HG02588 (cell line): ENCODE measurements around the gene PTH1R.
A peak's percentile ranks its signal among the peaks of the same experiment; 100 is the strongest.

Experiments used
- ATAC-seq: cut with Tn5 transposase; IDR thresholded peaks from one replicate; pipeline ENCODE4 v1.9.1; 2021; ENCODE audit warnings: mild to moderate bottlenecking, moderate library complexity; ENCODE audit not compliant: unreplicated experiment

Gene PTH1R

DNA sequence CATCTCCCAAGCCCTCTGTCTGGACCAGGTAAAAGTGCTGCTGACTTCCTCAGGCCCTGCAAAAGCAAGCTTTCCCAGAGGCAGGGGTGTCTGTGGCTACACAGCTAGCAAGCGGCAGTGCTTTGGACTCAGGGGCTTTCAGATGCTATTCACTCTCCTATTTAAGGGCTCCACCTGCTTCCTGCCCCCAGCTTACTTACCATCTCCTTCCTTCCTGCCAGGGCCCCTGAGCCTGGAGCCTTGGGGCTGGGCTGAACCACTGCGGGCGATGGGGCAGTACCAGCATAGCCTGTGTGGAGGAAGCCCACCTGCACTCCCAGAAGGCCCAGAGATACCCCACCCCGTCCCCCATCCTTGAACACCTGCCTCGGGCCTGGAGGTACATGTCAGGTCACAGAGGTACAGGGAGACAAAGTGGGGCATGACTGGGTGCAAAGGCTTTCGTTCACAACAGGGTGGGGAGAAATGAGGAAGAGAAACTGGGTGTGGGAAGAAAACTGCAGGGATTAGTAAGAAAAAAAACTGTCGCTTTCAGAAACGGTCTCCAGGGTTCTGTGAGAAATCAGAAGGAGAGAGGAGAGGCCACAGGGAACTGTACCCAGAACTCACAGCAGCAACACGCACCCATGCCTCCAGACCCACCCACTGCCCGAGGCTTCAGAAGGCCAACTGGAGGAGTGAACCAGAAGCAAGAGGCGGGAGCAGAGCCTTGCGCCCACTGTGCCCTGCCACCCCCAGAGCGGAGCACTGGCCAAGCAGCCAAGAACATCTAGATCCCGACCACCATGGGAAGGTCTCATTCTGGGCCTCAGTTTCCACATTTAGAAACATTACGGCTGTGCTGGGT is 49.6 kb downstream of the PTH1R start:
- ATAC-seq, result peak; percentile 56

- no peak for ATAC-seq
These were observed 50.2 kb downstream of the PTH1R start for GRCh38 chr3:46927718-46928073.

- no peak for ATAC-seq
These were observed 50.8 kb downstream of the PTH1R start for GRCh38 chr3:46928282-46928681.

DNA sequence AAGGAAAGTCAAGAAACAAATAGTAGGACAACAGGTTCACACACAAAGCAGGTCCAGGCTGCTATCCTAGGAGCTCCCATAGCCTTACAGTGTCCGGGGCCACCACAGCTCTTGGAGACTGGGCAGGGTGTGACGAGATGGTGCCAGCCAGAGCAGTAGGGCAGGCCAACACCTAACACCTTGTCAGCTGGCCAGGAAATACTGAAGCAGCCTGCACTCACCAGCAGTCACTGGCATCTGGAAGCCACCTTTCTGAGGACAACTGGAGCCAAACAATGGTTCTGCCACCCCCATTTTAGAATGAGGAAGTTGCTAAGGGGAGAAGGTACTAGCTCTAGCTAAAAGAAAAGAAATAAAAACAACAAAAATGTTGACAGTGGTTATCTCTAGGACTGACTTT is 51.8 kb downstream of the PTH1R start:
- ATAC-seq, result no peak

DNA sequence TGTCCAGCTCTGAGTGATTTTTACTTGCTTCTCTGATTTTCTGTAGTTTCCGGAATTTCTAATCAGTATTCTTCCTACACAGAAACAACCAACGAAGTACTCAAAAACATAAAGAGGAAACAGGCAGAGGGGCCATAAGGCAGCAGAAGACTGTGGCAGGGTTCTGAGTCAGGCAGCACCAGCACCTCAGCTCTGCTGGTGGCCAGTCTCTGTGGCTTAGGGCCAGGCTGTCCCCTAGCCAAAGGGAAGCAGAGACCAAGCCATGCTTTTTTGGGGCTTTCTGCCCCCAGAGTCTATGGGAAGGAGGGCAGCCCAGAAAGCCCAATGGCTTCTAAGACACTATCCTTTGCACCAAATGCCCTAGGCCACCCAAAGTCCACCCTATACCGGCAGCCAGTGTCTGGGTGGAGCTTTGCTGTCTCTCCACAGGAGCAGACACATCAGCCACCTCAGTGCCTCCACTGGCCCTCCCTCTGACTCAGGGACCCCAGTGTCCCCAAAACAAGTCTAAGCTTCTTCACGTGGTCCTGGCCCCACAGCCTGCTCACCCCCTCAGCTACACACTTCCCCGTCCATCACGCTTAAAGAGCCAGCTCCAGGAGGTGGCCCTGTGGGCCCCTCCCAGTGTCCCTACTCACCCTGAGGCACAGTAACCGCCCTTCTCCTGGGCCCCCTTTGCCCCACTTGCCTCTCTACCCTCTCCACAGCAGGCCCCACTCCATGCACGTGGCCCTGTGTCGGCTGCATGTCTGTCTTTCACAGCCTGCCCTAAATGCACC is 52.8 kb downstream of the PTH1R start:
- no peak for ATAC-seq

- no peak for ATAC-seq
These were observed 53.5 kb downstream of the PTH1R start for GRCh38 chr3:46930945-46931403.

DNA sequence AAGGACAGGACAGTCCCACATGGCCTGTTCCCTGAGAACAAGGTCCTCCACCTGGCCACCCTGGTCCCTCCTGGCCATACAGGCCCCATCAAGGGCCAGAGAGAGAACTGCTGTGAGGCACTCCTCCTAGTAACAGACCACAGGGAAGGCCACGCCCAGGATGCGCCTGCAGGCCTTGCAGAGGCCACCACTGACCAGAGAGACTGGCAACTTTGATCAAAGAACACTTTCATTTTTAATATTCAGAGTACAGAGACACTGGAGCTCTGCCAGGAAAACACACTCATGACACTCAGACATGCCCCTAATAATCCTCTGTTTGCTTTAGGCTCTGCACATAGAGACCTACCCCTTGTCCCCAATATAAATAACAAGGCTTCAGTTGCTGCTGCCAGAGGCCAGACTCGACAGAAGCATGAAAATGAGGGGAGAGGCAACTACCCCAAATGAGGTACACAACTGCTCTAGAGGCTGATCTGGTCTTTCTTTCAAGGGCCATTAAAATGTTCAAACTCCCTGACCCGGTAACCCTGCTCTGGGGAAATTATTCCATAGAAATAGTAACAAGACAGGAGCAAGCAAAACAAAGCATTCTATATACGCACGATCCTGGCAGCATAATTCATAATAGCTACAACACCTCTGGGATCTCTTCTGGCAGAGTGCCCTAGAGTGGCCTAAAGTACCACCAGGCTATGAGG is 54.3 kb downstream of the PTH1R start:
- ATAC-seq, result no peak

GRCh38 chr3:46932455-46933225 is 55.1 kb downstream of the PTH1R start:
- no peak for ATAC-seq

- ATAC-seq, result no peak
These were observed 55.7 kb downstream of the PTH1R start for GRCh38 chr3:46933261-46933660.

DNA sequence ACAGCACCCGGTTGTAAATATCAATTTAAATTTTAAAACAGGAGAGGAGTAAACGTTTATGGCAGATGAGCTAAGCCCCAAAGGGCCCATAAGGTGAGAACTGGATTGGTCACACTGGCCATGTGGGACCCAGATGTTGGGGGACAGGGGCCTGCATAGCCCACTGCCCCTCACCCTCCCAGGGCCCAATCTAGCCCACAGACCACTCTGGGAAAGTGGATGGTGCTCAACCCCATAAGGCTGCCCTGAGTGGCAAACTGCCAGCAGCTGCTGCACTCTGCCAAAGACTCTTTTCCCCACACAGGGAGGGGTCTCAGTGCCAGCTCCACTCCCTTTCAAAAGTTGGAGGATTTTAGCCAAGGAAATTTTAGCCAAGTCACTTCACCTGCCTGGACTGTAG is 56.6 kb downstream of the PTH1R start:
- ATAC-seq, result no peak

- ATAC-seq, result no peak
These were observed 57.1 kb downstream of the PTH1R start for GRCh38 chr3:46934498-46935167.

DNA sequence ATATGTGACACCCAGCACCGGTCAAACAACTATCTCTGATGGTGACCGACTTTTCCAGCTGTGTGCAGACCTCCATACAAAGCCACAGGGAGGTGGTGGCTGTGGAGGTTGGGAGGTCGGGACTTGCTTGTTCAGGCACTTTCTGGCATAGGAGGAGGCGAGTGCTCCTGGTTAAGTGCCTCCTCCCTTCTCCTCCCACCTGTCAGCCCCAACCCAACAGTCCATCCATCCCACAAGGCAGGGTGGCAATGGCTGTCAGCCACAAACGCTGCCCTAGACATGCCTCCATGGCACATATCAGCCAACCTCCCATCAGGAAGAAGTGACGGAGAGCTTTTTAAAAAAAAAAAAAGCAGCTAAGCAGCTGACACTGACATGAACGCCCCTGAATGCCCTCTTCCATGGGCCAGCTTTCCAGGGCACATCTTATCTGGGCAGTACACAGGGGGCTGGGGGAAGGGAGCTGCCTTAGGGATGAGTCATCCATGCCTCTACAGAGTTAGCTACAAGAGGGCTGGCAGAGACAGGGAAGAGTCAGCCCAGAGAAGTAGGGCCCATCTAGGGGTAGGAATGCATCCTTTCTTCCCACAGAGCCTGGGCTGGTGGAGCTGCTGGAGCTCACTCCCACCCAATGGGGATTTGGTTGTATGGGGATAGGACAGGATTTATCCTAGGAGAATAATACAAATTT is 57.8 kb downstream of the PTH1R start:
- ATAC-seq, result no peak

- no peak for ATAC-seq
These were observed 58.6 kb downstream of the PTH1R start for GRCh38 chr3:46935989-46936558.

GRCh38 chr3:46936733-46937250 is 59.3 kb downstream of the PTH1R start:
- ATAC-seq, result no peak

DNA sequence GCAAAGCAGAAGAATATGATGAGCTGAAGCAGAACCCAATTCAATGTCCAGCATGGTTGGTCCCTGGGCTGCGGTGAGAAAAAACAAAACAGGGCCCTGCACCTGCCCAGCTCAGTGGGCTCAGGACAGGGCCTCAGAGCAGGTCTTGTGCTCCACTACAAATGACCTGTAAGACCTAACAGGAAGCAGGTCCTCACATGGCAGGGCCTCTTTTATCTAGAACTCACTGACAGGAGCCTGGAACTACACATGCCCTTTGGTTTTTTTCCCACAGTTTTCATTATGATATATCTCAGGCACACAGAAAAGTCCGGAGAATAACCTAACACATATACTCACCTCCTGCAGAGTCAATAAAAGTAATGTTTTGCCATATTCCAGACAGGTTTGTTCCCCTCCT is 60.6 kb downstream of the PTH1R start:
- ATAC-seq, result no peak

DNA sequence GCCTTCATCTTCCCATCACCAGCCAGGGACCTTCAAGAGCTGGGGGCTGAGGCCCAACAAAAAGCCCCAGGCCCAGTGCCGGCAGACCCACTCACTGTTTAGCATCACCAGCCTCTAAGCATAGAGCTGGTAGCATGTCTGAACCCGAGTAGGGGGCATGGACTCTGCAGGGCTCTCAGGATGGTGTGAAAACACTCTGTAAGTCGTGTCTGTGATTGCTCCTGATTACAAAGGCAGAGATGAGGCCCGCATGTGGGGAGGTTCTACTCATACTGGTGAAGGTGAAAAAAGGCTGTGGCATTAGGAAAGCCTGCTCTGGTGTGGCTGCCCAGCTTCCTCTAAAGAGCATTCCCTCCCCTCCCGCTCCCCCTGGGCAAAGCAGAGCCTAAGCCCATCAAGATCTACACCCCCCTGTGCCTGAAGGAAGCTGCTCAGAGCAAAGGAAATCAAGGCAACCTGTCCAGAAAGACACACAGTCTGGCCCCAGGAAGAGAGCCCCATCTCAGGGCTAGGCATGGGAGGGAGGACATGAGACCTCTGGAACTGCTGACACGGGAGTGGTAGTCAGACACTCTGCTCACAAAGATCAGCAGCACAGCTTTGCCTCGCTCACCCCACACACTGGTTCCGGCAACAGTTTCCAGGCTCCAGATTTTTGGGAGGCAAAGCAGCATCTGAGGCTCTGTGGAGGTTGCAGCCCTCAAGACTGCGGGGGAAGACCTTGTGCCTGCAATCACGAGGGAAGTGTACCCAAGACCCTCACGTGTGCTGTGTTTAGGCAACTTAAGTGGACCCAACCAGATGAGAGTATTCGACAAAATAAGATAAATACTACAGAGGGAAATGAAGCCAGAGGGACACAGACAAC is 62.3 kb downstream of the PTH1R start:
- no peak for ATAC-seq

DNA sequence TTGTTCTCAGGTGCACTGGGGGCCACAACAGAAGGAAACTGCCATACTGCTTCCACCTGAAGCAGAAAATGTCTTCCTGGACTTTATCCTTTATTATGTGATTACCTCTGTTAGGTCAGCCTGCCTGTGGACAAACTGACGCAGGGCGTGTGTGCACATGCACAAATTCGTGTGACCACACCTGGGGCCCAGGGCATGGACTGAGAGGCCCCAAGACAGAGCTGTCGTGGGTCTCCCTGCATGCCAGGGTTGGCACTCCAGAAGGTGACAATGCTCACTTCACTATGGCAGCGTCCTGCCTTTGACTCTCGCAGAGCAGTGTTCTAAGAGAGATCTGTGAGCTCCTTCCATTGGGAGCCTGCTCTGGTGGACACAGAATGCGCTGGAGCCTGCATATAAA is 64.6 kb downstream of the PTH1R start:
- no peak for ATAC-seq
